ENCODE data around the gene ATG2A.

Gene ATG2A

GRCh38 chr11:64868904-64869570 is 48.0 kb downstream of the ATG2A start:
- DNase-seq: no peak

DNA sequence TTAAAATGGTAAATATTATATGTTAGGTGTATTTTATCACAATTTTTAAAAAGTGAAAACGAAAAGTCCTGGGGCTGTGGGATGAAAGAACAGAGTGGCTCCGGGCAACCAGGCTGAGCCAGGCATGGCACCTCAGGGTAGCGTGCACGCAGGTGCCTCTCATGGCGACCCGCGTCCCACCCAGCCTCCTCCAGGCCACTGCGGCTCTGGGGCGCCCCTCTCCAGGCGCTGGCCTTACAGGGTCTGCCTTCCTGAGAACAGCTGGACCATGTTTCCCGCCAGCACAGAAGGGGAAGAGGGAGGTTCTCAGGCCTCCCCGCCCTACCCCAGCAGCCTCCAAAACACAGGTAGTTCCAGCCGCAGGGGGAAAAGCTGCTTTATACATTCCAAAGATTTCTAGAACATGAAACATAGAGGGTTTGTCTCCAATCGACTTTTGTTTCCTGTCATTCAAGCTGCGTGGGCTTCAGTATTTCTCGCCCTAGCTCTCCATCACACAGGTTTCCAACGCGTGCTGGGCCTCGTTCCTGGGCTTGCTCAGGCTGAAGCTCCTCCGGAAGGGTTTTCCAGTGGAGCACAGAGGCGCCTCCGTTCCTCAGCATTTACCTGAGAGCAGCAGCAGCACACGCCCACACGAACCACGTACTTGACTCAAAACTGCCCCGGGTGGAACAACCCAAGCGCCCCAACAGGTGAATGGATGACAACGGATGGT is 49.1 kb downstream of the ATG2A start:
- DNase-seq: no peak

GRCh38 chr11:64866173-64866491 is 50.9 kb downstream of the ATG2A start:
- no peak for DNase-seq

GRCh38 chr11:64865286-64866172 is 51.5 kb downstream of the ATG2A start:
- peak; percentile 80 to 83 for DNase-seq

- DNase-seq: peak in 1 of 2 donors; percentile 49
Measured at GRCh38 chr11:64864473-64865285, 52.3 kb downstream of the ATG2A start.

- no peak for DNase-seq
Measured at GRCh38 chr11:64864135-64864472, 52.9 kb downstream of the ATG2A start.

DNA sequence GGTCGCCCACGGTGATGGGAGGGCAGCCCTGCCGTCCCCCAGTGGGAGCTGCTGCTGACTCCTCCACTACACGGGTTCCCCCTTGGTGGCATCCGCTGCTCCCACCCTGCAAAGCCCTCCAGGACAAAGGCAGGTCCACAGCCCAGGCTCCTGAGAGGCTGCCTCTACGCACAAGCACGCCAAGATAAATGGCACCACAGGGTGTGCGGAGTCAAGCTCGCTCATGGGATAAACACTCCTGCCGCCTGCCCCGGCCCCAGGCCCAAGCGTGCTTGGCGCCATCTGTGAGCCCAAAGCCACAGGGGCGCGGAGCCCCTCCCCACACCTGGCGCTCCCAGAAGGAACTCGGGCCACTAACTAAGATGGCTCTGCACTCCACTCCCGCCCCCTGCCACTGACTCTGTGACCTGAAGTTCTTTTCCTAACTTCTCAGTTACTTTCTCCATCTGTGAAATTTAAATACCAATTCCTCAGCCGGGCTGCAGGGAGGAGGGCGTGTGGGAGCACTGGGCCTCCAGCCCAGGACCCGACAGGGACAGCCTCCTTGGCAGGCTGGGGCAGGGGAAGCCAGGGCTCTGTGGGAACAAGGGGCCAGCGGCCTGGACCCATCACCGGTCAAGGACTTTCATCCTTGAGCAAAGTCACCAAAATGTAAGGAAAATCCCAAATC is 53.5 kb downstream of the ATG2A start:
- DNase-seq: no peak

DNA sequence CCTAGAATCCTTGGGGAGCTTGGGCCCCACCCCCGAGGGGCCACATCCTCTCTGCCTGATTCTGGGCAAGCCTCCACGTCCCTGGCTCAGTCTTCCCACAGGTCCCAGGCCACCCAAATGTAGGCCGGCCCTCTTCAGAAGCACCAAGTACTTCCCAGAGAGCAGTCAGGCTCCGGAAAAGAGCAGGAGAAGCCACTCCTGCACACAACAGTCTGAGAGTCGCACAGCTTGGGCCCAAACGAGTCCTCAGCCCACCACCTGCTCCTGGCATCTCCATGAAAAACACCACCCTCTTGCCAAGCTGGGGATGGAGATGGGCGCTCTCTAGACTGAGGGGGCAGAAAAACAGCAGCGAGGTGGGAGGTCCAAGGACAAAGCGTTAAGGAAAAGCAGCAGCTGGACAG is 54.0 kb downstream of the ATG2A start:
- DNase-seq: no peak

- peak; percentile 79 to 88 for DNase-seq
Measured at GRCh38 chr11:64861227-64861975, 55.6 kb downstream of the ATG2A start.

GRCh38 chr11:64859542-64860414 is 57.2 kb downstream of the ATG2A start:
- peak; percentile 46 to 50 for DNase-seq

- peak; percentile 30 to 71 for DNase-seq
Measured at GRCh38 chr11:64858467-64859263, 58.3 kb downstream of the ATG2A start.

DNA sequence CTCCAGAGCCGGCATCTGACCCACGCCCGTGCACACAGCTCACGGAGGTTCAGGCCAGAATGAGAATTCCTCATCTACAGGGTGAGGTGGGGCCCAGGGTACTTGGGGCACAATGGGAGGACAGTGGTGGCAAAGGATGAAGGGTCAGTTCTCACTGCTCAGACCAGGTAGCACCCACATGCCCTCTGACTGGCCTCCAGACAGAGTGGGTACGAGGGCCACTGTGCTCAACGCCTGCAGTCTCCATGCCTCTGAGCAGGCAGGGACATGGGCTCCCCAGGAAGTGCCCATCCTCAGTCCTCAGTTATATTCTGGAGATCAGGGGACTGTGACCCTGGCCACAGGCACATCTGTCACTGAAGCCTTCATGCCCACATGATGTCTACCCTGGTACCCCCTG is 59.5 kb downstream of the ATG2A start:
- no peak for DNase-seq

DNA sequence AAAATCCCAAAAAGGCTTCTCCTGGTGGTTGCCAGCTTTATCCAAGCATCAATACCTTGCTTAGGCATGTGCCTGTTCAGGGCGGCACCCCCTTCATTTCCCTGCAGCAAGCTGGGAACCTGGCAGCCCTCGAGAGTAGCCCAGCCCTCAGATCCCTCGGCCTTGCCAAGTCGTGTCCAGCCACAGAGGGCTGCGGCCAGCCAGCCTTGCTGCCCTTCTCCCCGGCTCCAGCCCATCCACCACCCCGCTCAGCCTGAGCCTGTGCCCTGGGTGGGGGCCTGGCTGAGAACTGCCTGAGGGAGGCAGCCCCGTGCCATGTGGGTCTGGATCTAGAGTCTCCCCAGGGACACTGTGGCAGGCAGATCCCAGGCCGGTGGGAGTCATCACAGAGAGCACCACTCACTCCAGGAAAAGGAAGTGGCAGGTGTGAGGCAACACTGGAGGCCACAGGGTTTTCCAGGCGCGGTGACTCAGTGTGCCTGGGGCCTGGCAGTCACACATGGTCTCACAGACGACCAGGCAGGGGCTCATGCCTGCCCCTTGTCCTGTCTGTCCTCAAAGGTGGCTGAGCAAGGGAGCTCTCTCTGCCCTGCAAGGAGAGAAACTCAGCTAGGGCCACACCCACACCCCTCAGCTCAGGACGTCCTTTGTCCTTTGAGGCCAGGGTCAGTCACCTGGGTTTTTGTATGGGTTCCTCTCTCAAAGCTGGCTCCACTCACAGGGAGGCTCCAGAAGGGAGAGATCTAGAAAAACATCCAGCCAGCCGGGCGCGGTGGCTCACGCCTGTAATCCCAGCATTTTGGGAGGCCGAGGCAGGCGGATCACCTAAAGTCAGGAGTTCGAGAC is 60.4 kb downstream of the ATG2A start:
- peak; percentile 83 to 93 for DNase-seq

GRCh38 chr11:64855596-64856304 is 61.3 kb downstream of the ATG2A start:
- DNase-seq: no peak

DNA sequence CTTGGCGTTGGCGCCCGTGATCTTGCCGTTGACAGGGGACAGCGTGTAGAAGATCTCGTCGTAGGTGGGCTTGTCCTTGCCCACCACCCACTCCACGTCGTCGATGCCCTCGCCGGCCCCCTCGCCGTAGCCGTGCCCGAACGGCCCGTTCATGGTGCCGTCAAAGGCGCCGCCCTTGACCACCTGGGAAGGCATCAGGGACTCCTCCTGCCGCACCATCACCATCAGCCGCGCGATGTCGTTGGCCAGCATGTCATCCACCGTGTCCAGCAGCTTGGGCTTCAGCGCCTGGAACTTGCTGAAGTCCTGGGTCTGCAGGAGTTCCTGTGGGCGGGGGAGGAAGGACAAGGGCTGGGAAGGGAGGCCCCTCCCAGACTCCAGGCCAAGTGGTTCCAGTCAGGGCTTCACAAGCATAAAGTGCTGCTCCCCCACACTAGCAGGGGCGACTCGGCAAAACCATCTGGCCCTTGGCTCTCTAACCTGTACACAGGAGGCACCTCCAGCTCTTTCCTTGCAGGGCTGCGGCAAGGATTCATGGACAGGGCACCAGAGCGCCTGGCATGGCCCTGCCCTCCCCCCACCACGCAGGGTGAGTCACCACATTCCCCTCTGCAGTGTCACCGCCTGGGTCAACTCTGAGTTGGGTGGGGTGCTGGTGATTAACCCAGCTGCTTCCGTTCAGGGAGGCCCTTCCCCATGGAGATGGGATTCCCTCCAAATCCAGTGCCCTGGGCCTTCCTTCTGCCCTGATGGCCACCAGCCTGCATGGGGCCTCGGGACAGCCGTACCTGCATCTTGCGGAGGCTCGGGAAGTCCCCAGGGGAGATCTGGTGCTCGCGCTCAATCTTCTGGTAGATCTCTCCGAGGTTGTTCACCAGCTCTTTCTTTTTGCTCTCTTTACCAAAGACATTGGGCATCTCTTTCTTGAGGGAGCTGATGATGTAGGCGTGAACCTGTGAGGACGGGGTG is 62.2 kb downstream of the ATG2A start:
- peak; percentile 64 to 67 for DNase-seq

DNA sequence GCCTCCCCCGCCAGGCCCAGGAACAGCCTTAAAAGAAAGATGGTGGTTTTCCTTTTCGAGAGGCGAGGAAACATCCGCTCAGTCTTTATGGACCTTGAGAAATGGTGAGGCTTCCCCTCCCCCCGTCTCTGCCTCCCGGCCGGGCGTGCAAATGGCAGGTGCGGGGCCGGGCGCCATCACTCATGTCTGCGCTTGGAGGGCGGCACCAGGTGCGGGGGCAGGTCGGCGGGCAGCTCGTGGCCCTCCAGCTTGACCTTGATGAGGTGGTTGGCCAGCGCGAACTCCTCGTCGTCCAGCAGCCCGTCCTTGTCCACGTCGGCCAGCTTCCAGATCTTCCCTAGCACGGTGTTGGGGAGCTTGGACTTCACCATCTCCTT is 62.9 kb downstream of the ATG2A start:
- no peak for DNase-seq

DNA sequence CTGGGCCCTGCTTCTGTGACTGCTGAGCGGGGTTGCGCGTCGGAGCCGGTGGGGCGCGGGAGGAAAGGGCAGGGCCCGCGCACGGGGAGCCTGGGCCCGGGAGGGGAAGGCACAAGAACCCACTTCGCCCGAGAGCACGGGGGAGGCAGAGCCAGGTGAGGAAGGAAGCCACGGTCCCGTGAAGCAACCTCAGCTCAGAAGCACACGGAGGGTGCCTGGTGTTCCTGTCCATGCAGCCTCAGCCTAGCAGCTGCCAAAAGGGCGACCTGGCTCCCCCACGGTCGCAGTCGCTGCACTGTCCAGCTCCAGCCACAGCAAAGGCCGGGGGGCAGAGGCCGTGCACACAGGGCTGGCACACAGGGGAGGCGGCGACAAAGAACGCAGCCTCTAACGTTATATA is 63.3 kb downstream of the ATG2A start:
- DNase-seq: no peak

All from inflammatory macrophage (primary cell).